Mesenchymal stem cell (in vitro differentiated cells and primary cell): ENCODE results near the gene TUBB1.

Experiments
- DNase-seq: peaks from one replicate; pipeline ENCODE4 v3.0.0-alpha.2; 2013
- H2AFZ ChIP-seq: one replicate; pipeline ENCODE4 v1.6.1; 2013; ENCODE audit warnings: low read depth, mild to moderate bottlenecking, control low read depth, inconsistent platforms, low read length, moderate library complexity
- H2AK5ac ChIP-seq: 2 replicates; pipeline ENCODE4 v1.6.1; 2013; ENCODE audit warnings: low read length, moderate library complexity, mild to moderate bottlenecking, inconsistent platforms; ENCODE audit not compliant: severe bottlenecking
- H2BK120ac ChIP-seq: one replicate; pipeline ENCODE4 v1.6.1; 2013; ENCODE audit warnings: low read depth, mild to moderate bottlenecking, inconsistent platforms, low read length, moderate library complexity
- H2BK12ac ChIP-seq, 2 experiments: one replicate each; pipeline ENCODE4 v1.6.1; 2013; ENCODE audit warnings: inconsistent platforms in 2 of 2, low read length in 2 of 2, mild to moderate bottlenecking in 2 of 2, moderate library complexity in 2 of 2, control low read depth in 1 of 2
- H2BK15ac ChIP-seq: one replicate; pipeline ENCODE4 v1.6.1; 2013; ENCODE audit warnings: mild to moderate bottlenecking, low read depth, inconsistent platforms; ENCODE audit not compliant: poor library complexity, severe bottlenecking
- H2BK5ac ChIP-seq: 2 replicates; pipeline ENCODE4 v1.6.1; 2013; ENCODE audit warnings: low read depth, mild to moderate bottlenecking, low read length, control low read depth, inconsistent platforms; ENCODE audit not compliant: poor library complexity, severe bottlenecking
- H3K14ac ChIP-seq, 2 experiments: one replicate each; pipeline ENCODE4 v1.6.1; 2013; ENCODE audit warnings: inconsistent platforms in 2 of 2, low read length in 2 of 2, control low read depth in 1 of 2, mild to moderate bottlenecking in 1 of 2, moderate library complexity in 1 of 2
- H3K18ac ChIP-seq, 2 experiments: one replicate each; pipeline ENCODE4 v1.6.1; 2013; ENCODE audit warnings: inconsistent platforms in 2 of 2, low read length in 2 of 2, control low read depth in 1 of 2, low read depth in 1 of 2, mild to moderate bottlenecking in 1 of 2
- H3K23ac ChIP-seq, 2 experiments: one replicate each; pipeline ENCODE4 v1.6.1; 2013; ENCODE audit warnings: inconsistent platforms in 2 of 2, low read length in 2 of 2, mild to moderate bottlenecking in 2 of 2, moderate library complexity in 2 of 2, control low read depth in 1 of 2
- H3K27ac ChIP-seq: 2 replicates; pipeline ENCODE4 v1.5.1; 2013; ENCODE audit warnings: mild to moderate bottlenecking, moderate library complexity, low read length, control low read depth, inconsistent platforms; ENCODE audit not compliant: poor library complexity, severe bottlenecking
- H3K27me3 ChIP-seq, 2 experiments: 2 replicates each; pipeline versions ENCODE4 v1.6.1 to v1.7.0; 2013; ENCODE audit warnings: low read length in 2 of 2, mild to moderate bottlenecking in 2 of 2, moderate library complexity in 2 of 2, control low read depth in 1 of 2, inconsistent platforms in 1 of 2; ENCODE audit not compliant: control insufficient read depth in 1 of 2, insufficient read depth in 1 of 2
- H3K36me3 ChIP-seq, 2 experiments: 2 replicates each; pipeline versions ENCODE4 v1.6.1 to v1.7.0; 2013; ENCODE audit warnings: low read length in 2 of 2, control low read depth in 1 of 2, inconsistent platforms in 1 of 2, low read depth in 1 of 2, mild to moderate bottlenecking in 1 of 2; ENCODE audit not compliant: insufficient read depth in 2 of 2, control insufficient read depth in 1 of 2
- H3K4ac ChIP-seq, 2 experiments: one replicate each; pipeline ENCODE4 v1.6.1; 2013; ENCODE audit warnings: inconsistent platforms in 2 of 2, low read length in 2 of 2, mild to moderate bottlenecking in 2 of 2, moderate library complexity in 2 of 2, control low read depth in 1 of 2, low read depth in 1 of 2
- H3K4me1 ChIP-seq: 2 replicates; pipeline ENCODE4 v1.6.1; 2013; ENCODE audit warnings: low read depth, low read length, control low read depth; ENCODE audit not compliant: control insufficient read depth, insufficient read depth
- H3K4me2 ChIP-seq: 2 replicates; pipeline ENCODE4 v1.6.1; 2013; ENCODE audit warnings: low read length, mild to moderate bottlenecking, inconsistent platforms; ENCODE audit not compliant: poor library complexity, severe bottlenecking
- H3K4me3 ChIP-seq, 2 experiments: 2 replicates each; pipeline versions ENCODE4 v1.5.1 to v1.7.0; 2013; ENCODE audit warnings: low read length in 2 of 2, mild to moderate bottlenecking in 2 of 2, control low read depth in 1 of 2, low read depth in 1 of 2; ENCODE audit not compliant: insufficient read depth in 1 of 2
- H3K79me1 ChIP-seq: replicated peaks from 2 replicates; pipeline ENCODE4 v1.6.1; 2013; ENCODE audit warnings: mild to moderate bottlenecking, control low read depth, low read length, inconsistent platforms; ENCODE audit not compliant: poor library complexity, severe bottlenecking
- H3K9ac ChIP-seq: 2 replicates; pipeline ENCODE4 v1.7.0; 2013; ENCODE audit warnings: mild to moderate bottlenecking, low read length, moderate library complexity
- H3K9me3 ChIP-seq: 2 replicates; pipeline ENCODE4 v1.7.0; 2013; ENCODE audit warnings: mild to moderate bottlenecking, low read length; ENCODE audit not compliant: control insufficient read depth
- H4K8ac ChIP-seq: one replicate; pipeline ENCODE4 v1.6.1; 2013; ENCODE audit warnings: inconsistent platforms, mild to moderate bottlenecking, low read length, moderate library complexity
- H4K91ac ChIP-seq: one replicate; pipeline ENCODE4 v1.6.1; 2013; ENCODE audit warnings: mild to moderate bottlenecking, low read length, inconsistent platforms
- WGBS: methylation state at CpG from one replicate; pipeline ENCODE4 v1.1.7; 2013; ENCODE audit warnings: mixed read lengths; 5-methylcytosine and 5-hydroxymethylcytosine counted together

The TUBB1 gene

DNA sequence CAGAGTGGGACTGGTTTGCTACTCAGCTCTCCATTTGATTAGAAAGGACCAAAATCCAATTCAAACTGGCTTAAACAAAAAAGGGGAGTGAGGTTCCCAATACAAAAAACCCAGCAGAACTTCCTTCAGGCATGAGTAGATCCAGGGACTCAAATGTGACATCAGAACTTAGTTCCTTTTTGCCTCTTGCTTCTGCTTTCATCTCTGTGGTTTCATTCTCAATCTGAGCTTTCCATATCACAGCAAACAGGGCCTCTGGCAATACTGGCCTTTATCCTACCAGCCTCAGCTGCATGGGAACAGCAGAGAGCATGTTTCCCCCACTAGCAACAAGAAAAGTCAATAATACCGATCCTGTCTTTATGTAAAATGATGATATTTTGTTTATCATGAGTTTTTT, 52.0 kb downstream of the TUBB1 start:
- no peak overlapping the region for H2BK15ac ChIP-seq
- no peak overlapping the region for H3K4ac ChIP-seq
- WGBS: no CpG with 5 or more reads among the region's 1 CpG

DNA sequence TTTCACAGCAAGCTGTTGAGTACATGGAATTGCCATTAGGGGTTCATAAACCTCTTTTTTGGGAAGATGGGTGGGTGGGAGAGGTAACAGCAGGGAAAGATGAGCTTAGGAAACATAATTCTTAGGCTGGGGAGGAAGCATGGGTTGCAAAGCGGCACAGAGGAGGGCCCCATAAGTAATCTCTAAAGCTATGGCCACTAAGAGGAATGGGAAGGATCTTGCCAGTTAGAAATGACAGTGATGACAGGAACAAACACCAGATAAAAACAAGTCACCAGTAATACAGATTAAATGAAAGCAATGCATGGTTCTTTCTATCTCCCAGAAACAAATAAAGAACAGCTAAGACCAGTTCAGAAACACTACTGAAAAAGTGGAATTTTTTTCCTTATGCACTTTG, 54.4 kb downstream of the TUBB1 start:
- WGBS: 89% methylated on average over 1 of the region's 1 CpG
- no peak overlapping the region for H2BK15ac ChIP-seq

More for the DNA sequence above, 52.0 kb downstream of the TUBB1 start:
- Histone ChIP-seq H3K4me1 (no peaks in the 10 kb centered on the region), H3K4me2 (no peak overlapping the region), H3K9ac (no peak overlapping the region), H2BK12ac (no peak overlapping the region), H3K4me3 (no peak overlapping the region), H2BK5ac (no peak overlapping the region), H3K36me3 (no peaks in the 10 kb centered on the region), H3K23ac (no peak overlapping the region), H3K27me3 (peaks cover 29 to 56% of the 10 kb centered on the region in 2 experiments), H3K9me3 (no peaks in the 10 kb centered on the region), H3K27ac (no peak overlapping the region), H2BK120ac (no peak overlapping the region), H2AFZ (no peak overlapping the region), H2AK5ac (no peak overlapping the region), H3K18ac (no peak overlapping the region), H4K8ac (no peak overlapping the region), H3K79me1 (no peaks in the 10 kb centered on the region), H4K91ac (no peak overlapping the region), H3K14ac (no peak overlapping the region)
- DNase-seq: no peak

DNA sequence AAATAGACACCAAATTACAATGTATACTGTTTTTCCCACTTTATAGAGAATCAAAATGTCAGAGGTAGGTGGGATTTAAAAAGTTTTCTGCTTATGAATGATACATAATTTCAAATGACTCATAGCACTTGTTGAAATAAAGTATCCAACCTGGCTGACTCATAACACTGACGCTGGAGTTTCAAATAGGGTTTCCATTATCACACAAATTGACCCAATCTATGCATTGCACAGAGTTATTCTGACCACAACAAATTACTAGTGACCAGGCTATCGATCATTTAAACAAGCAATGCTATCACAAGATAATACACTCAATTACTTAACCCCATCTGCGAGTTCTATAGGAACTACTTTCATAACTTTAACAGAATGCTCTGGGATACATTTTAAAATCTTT, 55.2 kb downstream of the TUBB1 start:
- H2BK120ac ChIP-seq: no peak overlapping the region
- H4K8ac ChIP-seq: no peak overlapping the region
- no peaks in the 10 kb centered on the region for H3K9me3 ChIP-seq
- peaks cover 29 to 72% of the 10 kb centered on the region in 2 experiments for H3K27me3 ChIP-seq
- no peaks in the 10 kb centered on the region for H3K4me1 ChIP-seq
- no peak for DNase-seq
- 55% methylated on average over 3 of the region's 3 CpGs for WGBS
- no peak overlapping the region for H3K14ac ChIP-seq
- no peak overlapping the region for H2BK12ac ChIP-seq
- H3K79me1 ChIP-seq: no peaks in the 10 kb centered on the region
- H4K91ac ChIP-seq: no peak overlapping the region
- no peak overlapping the region for H3K4ac ChIP-seq
- H2AFZ ChIP-seq: no peak overlapping the region
- no peaks in the 10 kb centered on the region for H3K36me3 ChIP-seq
- H2BK15ac ChIP-seq: no peak overlapping the region
- H3K4me2 ChIP-seq: no peak overlapping the region
- H3K4me3 ChIP-seq: no peak overlapping the region
- H3K9ac ChIP-seq: no peak overlapping the region
- H2BK5ac ChIP-seq: no peak overlapping the region
- H2AK5ac ChIP-seq: no peak overlapping the region
- H3K18ac ChIP-seq: no peak overlapping the region
- H3K23ac ChIP-seq: no peak overlapping the region
- no peak overlapping the region for H3K27ac ChIP-seq

More for the DNA sequence above, 54.4 kb downstream of the TUBB1 start:
- no peaks in the 10 kb centered on the region for H3K4me1 ChIP-seq
- no peaks in the 10 kb centered on the region for H3K9me3 ChIP-seq
- no peak overlapping the region for H3K18ac ChIP-seq
- H3K4ac ChIP-seq: no peak overlapping the region
- H4K8ac ChIP-seq: no peak overlapping the region
- no peak overlapping the region for H3K27ac ChIP-seq
- no peak overlapping the region for H2BK5ac ChIP-seq
- no peak overlapping the region for H3K9ac ChIP-seq
- no peak overlapping the region for H3K4me3 ChIP-seq
- H3K4me2 ChIP-seq: no peak overlapping the region
- no peak overlapping the region for H2AFZ ChIP-seq
- peaks cover 32 to 76% of the 10 kb centered on the region in 2 experiments for H3K27me3 ChIP-seq
- H3K23ac ChIP-seq: no peak overlapping the region
- no peaks in the 10 kb centered on the region for H3K36me3 ChIP-seq
- H2BK12ac ChIP-seq: no peak overlapping the region
- H3K14ac ChIP-seq: no peak overlapping the region
- H2AK5ac ChIP-seq: no peak overlapping the region
- DNase-seq: no peak
- H2BK120ac ChIP-seq: no peak overlapping the region
- no peaks in the 10 kb centered on the region for H3K79me1 ChIP-seq
- no peak overlapping the region for H4K91ac ChIP-seq

DNA sequence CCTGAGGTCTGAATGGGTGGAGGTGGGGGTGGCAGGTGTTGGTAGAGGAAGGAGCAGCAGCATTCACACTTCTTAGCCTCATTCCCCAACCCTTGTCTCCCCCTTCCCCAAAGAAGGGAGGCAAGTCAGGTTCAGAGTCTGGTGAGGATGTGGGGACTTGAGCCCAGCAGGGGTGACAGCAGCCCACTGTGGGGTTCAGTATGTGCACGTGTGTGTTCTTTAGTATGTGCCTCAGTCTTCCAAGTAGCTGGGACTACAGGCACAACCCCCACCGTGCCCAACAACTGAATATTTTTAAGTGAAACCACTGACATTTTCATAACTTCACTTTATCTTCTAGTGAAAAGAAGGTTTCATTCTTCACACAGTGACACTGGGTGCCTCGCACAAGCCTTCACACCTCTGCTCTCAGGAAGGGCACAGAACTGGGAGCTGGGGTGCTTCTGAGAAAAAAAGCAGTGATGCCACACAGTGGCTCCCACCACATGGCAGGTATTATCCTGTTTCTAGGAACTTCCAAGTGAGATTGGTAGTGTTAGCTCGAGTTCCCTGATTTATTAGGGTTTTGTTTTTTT, 56.8 kb downstream of the TUBB1 start:
- Histone ChIP-seq H2BK12ac (no peak overlapping the region), H3K79me1 (no peaks in the 10 kb centered on the region), H3K23ac (no peak overlapping the region), H3K27me3 (peaks cover 26 to 68% of the 10 kb centered on the region in 2 experiments), H3K27ac (no peak overlapping the region), H2BK120ac (no peak overlapping the region), H3K4me2 (no peak overlapping the region), H3K4ac (no peak overlapping the region), H3K36me3 (no peaks in the 10 kb centered on the region), H4K91ac (no peak overlapping the region), H2AK5ac (no peak overlapping the region), H3K4me3 (no peak overlapping the region), H2BK15ac (no peak overlapping the region), H4K8ac (no peak overlapping the region), H3K9me3 (no peaks in the 10 kb centered on the region), H2AFZ (no peak overlapping the region), H3K4me1 (no peaks in the 10 kb centered on the region), H3K14ac (no peak overlapping the region), H2BK5ac (no peak overlapping the region), H3K18ac (no peak overlapping the region), H3K9ac (no peak overlapping the region)
- WGBS: 56% methylated on average over 3 of the region's 4 CpGs
- no peak for DNase-seq
